ENCODE data around the gene MAPK8. TPM values are rescaled to one million over a fixed set of nuclear protein-coding genes. Genes with fewer than 3 reads are reported as not detected.

The MAPK8 gene
- total and polyA plus RNA-seq, 2 of the 4 experiments (the other 2 are of a cell fraction), result 41.5 to 54.7 TPM

DNA sequence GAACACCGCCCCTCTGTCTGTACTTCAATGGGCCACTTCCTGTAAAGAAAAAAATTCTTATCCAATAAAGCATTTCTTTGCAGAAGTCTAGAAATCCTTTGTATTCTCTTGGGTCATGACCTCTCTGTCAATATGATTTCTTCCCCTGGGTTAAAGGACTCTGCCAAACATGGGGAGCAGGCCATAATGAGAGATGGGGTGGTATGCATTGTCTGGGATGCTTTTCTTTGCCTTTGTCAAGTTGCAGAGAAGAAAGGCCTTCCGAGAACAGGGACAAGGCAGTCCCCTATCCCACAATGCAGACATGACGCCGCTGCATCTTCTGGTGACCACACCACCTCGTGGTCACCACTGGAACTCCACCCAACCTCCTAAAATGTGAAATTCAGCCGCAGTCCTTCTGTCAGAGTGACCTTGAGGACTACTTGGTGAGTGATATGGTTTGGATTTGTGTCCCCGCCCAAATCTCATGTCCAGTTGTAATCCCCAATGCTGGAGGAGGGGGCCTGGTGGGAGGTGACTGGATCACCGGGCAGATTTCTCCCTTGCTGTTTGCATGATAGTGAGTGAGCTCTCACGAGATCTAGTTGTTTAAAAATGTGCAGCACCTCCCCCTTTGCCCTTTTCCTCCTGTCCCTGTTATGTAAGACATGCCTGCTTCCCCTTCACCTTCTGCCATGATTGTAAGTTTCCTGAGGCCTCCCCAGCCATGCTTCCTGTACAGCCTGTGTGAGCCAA is 16.8 kb upstream of the MAPK8 start:
- in situ Hi-C loops (cut with MboI; ENCODE audit: low sequenced_read_pairs), result no loop called here
- DNase-seq, result peak; percentile 40
- no peaks in the 10 kb centered on the region for H3K9me1 ChIP-seq (ENCODE audit: insufficient read depth, low read length)

More for the DNA sequence above, 16.8 kb upstream of the MAPK8 start:
- intact Hi-C loops (cut with micrococcal nuclease) (no loop called here), dilution Hi-C loops (cut with HindIII; ENCODE audit: low sequenced_read_pairs, unreplicated experiment) (no loop called here)
- H4K5ac ChIP-seq (ENCODE audit: low read depth, low read length), result no peak overlapping the region
- WGBS, 2 experiments (ENCODE audit: extremely low coverage in 2 of 2, insufficient read length in 1 of 2), result no CpG with 5 or more reads among the region's 9 CpGs
- no peak overlapping the region for H3K4me2 ChIP-seq (ENCODE audit: low read depth, low read length)
- ChIA-PET CTCF (interaction anchor here (0.6 to 1.0 kb wide), 5 partner anchors 8 to 20 kb away, joined by 3 to 5 read pairs (median 3); no protein-coding TSS in a partner anchor), POLR2A (ENCODE audit: unreplicated experiment) (no interaction called here)
- H2AK5ac ChIP-seq (ENCODE audit: low read depth, low read length), result no peak overlapping the region
- no peak overlapping the region for H2BK15ac ChIP-seq (ENCODE audit: low read depth, low read length)
- peak; percentile 96 for ATAC-seq (ENCODE audit: low read depth)
- H3K9me3 ChIP-seq (ENCODE audit: control insufficient read depth, insufficient read depth, low read length), result peaks cover 4% of the 10 kb centered on the region; the same call in 1 of the 2 replicates
- no peak overlapping the region for H2BK5ac ChIP-seq (ENCODE audit: low read depth, low read length, poor library complexity, severe bottlenecking)
- H3K23ac ChIP-seq (ENCODE audit: low read depth, low read length), result no peak overlapping the region
- no peaks in the 10 kb centered on the region for H3K4me1 ChIP-seq (ENCODE audit: control insufficient read depth, insufficient read depth, low read length)
- H2BK20ac ChIP-seq (ENCODE audit: low read depth, low read length), result no peak overlapping the region
- no peak overlapping the region for H2BK120ac ChIP-seq (ENCODE audit: low read depth, low read length)
- H3K9ac ChIP-seq (ENCODE audit: low read depth, low read length), result no peak overlapping the region
- no peak overlapping the region for H3K4ac ChIP-seq (ENCODE audit: low read depth, low read length)
- H4K91ac ChIP-seq (ENCODE audit: insufficient read depth, low read depth, low read length), result no peak overlapping the region
- H2AFZ ChIP-seq (replicated peaks; ENCODE audit: low read length, poor library complexity), result peak overlapping the region; percentile 47
- no TSS peak for BruUV-seq (replicated peaks)
- peaks cover 41% of the 10 kb centered on the region for H3K27me3 ChIP-seq (ENCODE audit: control insufficient read depth, insufficient read depth, low read length)
- H3K4me3 ChIP-seq (ENCODE audit: insufficient read depth, low read depth, low read length), result no peak overlapping the region
- H2AK9ac ChIP-seq (replicated peaks; ENCODE audit: low read depth, low read length, poor library complexity), result no peak overlapping the region
- H3K27ac ChIP-seq (ENCODE audit: insufficient read depth, low read length), result no peak overlapping the region
- H4K20me1 ChIP-seq (ENCODE audit: insufficient read depth, low read length), result no peaks in the 10 kb centered on the region
- H3K79me1 ChIP-seq (ENCODE audit: low read depth in 1 of 2, low read length in 2 of 2), result no peaks in the 10 kb centered on the region
- no peaks in the 10 kb centered on the region for H3K36me3 ChIP-seq (ENCODE audit: control insufficient read depth, insufficient read depth, low read length)
- no peak overlapping the region for H3K14ac ChIP-seq (replicated peaks; ENCODE audit: low read depth, low read length)
- H3K18ac ChIP-seq (ENCODE audit: low read depth, low read length), result no peak overlapping the region
- H3K56ac ChIP-seq (ENCODE audit: extremely low read depth, insufficient read depth, low read length), result no peak overlapping the region
- H4K8ac ChIP-seq (ENCODE audit: low read depth in 2 of 2, low read length in 2 of 2), result no peak overlapping the region
- TF ChIP-seq, protein P1, sequence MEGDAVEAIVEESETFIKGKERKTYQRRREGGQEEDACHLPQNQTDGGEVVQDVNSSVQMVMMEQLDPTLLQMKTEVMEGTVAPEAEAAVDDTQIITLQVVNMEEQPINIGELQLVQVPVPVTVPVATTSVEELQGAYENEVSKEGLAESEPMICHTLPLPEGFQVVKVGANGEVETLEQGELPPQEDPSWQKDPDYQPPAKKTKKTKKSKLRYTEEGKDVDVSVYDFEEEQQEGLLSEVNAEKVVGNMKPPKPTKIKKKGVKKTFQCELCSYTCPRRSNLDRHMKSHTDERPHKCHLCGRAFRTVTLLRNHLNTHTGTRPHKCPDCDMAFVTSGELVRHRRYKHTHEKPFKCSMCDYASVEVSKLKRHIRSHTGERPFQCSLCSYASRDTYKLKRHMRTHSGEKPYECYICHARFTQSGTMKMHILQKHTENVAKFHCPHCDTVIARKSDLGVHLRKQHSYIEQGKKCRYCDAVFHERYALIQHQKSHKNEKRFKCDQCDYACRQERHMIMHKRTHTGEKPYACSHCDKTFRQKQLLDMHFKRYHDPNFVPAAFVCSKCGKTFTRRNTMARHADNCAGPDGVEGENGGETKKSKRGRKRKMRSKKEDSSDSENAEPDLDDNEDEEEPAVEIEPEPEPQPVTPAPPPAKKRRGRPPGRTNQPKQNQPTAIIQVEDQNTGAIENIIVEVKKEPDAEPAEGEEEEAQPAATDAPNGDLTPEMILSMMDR (conservative IDR thresholded peaks at IDR 0.05; ENCODE audit: low read depth, low read length), result peak; percentile 69
- no peak for TF ChIP-seq FOS (IDR thresholded peaks at IDR 0.05; ENCODE audit: low read depth, low read length)
- TF ChIP-seq, protein P2, sequence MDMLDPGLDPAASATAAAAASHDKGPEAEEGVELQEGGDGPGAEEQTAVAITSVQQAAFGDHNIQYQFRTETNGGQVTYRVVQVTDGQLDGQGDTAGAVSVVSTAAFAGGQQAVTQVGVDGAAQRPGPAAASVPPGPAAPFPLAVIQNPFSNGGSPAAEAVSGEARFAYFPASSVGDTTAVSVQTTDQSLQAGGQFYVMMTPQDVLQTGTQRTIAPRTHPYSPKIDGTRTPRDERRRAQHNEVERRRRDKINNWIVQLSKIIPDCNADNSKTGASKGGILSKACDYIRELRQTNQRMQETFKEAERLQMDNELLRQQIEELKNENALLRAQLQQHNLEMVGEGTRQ (IDR thresholded peaks at IDR 0.05; ENCODE audit: low read depth, low read length), result no peak
- TF ChIP-seq, protein P3, sequence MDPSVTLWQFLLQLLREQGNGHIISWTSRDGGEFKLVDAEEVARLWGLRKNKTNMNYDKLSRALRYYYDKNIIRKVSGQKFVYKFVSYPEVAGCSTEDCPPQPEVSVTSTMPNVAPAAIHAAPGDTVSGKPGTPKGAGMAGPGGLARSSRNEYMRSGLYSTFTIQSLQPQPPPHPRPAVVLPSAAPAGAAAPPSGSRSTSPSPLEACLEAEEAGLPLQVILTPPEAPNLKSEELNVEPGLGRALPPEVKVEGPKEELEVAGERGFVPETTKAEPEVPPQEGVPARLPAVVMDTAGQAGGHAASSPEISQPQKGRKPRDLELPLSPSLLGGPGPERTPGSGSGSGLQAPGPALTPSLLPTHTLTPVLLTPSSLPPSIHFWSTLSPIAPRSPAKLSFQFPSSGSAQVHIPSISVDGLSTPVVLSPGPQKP (IDR thresholded peaks at IDR 0.05; ENCODE audit: borderline replicate concordance, low read depth, low read length), result no peak
- TF ChIP-seq POLR2A (IDR thresholded peaks at IDR 0.05; ENCODE audit: low read depth, low read length), result no peak
- TF ChIP-seq RAD21 (IDR thresholded peaks at IDR 0.05; ENCODE audit: low read length), result peak; percentile 57
- TF ChIP-seq RFX5 (IDR thresholded peaks at IDR 0.05; ENCODE audit: low read depth, low read length), result no peak
- TF ChIP-seq RCOR1 (IDR thresholded peaks at IDR 0.05; ENCODE audit: insufficient replicate concordance, low read length), result no peak
- no peak for TF ChIP-seq CHD1 (IDR thresholded peaks at IDR 0.05; ENCODE audit: low read depth, low read length)
- no peak for TF ChIP-seq MXI1 (IDR thresholded peaks at IDR 0.05; ENCODE audit: borderline replicate concordance, low read depth, low read length)
- no peak for TF ChIP-seq CEBPB (IDR thresholded peaks at IDR 0.05; ENCODE audit: low read depth, low read length)
- TF ChIP-seq SMC3 (IDR thresholded peaks at IDR 0.05; ENCODE audit: low read depth, low read length), result peak; percentile 56
- TF ChIP-seq MAZ (IDR thresholded peaks at IDR 0.05; ENCODE audit: borderline replicate concordance, low read depth, low read length), result no peak
- TF ChIP-seq BHLHE40 (IDR thresholded peaks at IDR 0.05; ENCODE audit: low read depth, low read length), result no peak
- TF ChIP-seq NFE2L2 (IDR thresholded peaks at IDR 0.05; ENCODE audit: low read depth, low read length), result no peak
- no peak for TF ChIP-seq MAFK (IDR thresholded peaks at IDR 0.05; ENCODE audit: low read depth, low read length)

Measured in IMR-90 (cell line).